Adrenal gland (tissue), 12 donors: Measurements from ENCODE around the gene ST6GALNAC6. TPM values are rescaled to one million over a fixed set of nuclear protein-coding genes. Genes with fewer than 3 reads are reported as not detected.

Source experiments
- DNase-seq, 7 donors: peaks; one replicate each; pipeline ENCODE4 v3.0.0-alpha.2; 2019 to 2020
- H3K27ac ChIP-seq, 5 donors: fragments of 200-600 bp; sonication (generic) in 4 of 5; 1 replicate in 3 of 5; 2 replicates in 2 of 5; pipeline versions ENCODE4 v1.5.1 to v1.8.0; 2016 to 2020; ENCODE audit warnings: mild to moderate bottlenecking in 1 of 5
- H3K27me3 ChIP-seq: fragments of 200-600 bp; 2 replicates; pipeline ENCODE4 v1.8.0; 2021
- H3K36me3 ChIP-seq, 2 donors: fragments of 200-600 bp; replicated peaks in 1 of 2; 1 replicate in 1 of 2; 2 replicates in 1 of 2; pipeline versions ENCODE4 v1.5.1 to v1.8.0; 2018 to 2022
- H3K4me1 ChIP-seq, 2 donors: fragments of 200-600 bp; replicated peaks in 1 of 2; 1 replicate in 1 of 2; 2 replicates in 1 of 2; pipeline versions ENCODE4 v1.5.1 to v1.8.0; 2018 to 2021
- H3K4me3 ChIP-seq, 4 donors: fragments of 200-600 bp; sonication (generic) in 3 of 4; one replicate each; pipeline ENCODE4 v1.5.1; 2016 to 2018
- H3K9me3 ChIP-seq, 3 donors: fragments of 200-600 bp; sonication (generic) in 1 of 3; replicated peaks in 1 of 3; 1 replicate in 2 of 3; 2 replicates in 1 of 3; pipeline versions ENCODE4 v1.5.1 to v1.8.0; 2016 to 2021
- CTCF ChIP-seq, 6 experiments: fragments of 450-650 bp in 4 of 6; fragments of 200-600 bp in 2 of 6; sonication (generic) in 1 of 6; IDR thresholded peaks; 1 replicate in 5 of 6; 2 replicates in 1 of 6; pipeline versions ENCODE4 v1.5.1 to v1.8.0; 2016 to 2021; ENCODE audit warnings: antibody characterized with exemption in 6 of 6, mild to moderate bottlenecking in 2 of 6, moderate library complexity in 1 of 6
- POLR2A ChIP-seq, 2 donors: fragments of 450-650 bp; IDR thresholded peaks; one replicate each; pipeline ENCODE4 v1.6.1; 2017; ENCODE audit warnings: antibody characterized with exemption in 2 of 2, mild to moderate bottlenecking in 2 of 2, moderate library complexity in 1 of 2
- WGBS, 4 donors: extraction: QIAGEN DNeasy Blood & Tissue Kit in 2 of 4; methylation state at CpG; one replicate each; pipeline versions ENCODE4 v1.1.5 to v1.1.7; 2013 to 2017; 5-methylcytosine and 5-hydroxymethylcytosine counted together
- intact Hi-C, 2 donors: fragments of 100-400 bp; cut with DNase I; formaldehyde crosslinking; loops; one replicate each; pipeline versions ENCODE4 v1.14.1 to v1.15.0; 2022 to 2023
- polyA plus RNA-seq, 3 donors: library from polyadenylated mRNA; stranded (reverse); fragments of 200-250 nt in 2 of 3; fragments of 350-450 nt in 1 of 3; fragmentation: Illumina TruSeq in 1 of 3; extraction: RNeasy Lipid Tissue Mini Kit (QIAGEN cat#74804) in 1 of 3; gene quantifications; one replicate each; pipeline ENCODE4 v1.2.3, GENCODE V29; 2013 to 2014
- total RNA-seq, 9 donors: library from RNA; depleted of rRNA in 4 of 9; stranded (reverse); fragments of >200 nt in 4 of 9; fragments of 120-200 nt in 1 of 9; fragmentation: NEBNext Ultra II Directional in 1 of 9; extraction: Animal tissue kit (Norgen Biotek cat#: 25700) in 1 of 9; gene quantifications; one replicate each; pipeline versions ENCODE4 v1.1.0 to v1.2.4, GENCODE V29; 2013 to 2023
- donor health status: healthy with polysubstance abuse.
- donor health status: Bipolar disorder and iron deficiency.
- donor health status: DM: yes; HTN: yes; CAD: no.
- donor health status: DM: no; HTN: no; CAD: no.
- donor health status: DM: no; HTN: no; CAD: no.
- donor health status: DM: yes; HTN: yes; CAD: no.

The ST6GALNAC6 gene
- total and polyA plus RNA-seq, 12 donors = 26.7 to 129 (median 53.2) TPM

DNA sequence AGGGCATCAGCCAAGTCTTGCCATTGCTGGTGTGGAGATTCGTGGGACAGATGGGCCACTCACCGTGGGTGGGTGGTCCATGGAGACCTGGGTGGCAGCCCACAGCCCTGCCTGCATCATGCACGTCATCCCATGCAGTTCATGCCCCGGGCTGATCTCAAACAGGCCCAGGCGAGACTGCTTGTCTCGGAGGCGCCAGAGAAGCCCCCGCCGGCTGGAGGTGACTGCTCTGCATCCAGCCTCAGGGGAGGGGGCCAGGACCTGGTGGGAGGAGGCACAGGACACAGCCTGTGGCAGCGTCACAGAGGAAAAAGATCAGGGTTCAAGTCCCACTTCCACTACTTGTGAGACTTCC is 30.2 kb upstream of the ST6GALNAC6 start:
- no peak overlapping the region for H3K4me3 ChIP-seq
- H3K36me3 ChIP-seq = no peaks in the 10 kb centered on the region
- peaks cover 28% of the 10 kb centered on the region for H3K27me3 ChIP-seq
- intact Hi-C loops = loop anchor here (10.0 kb wide), 2 partner anchors 345 to 425 kb away; no protein-coding TSS in a partner anchor
- no peak overlapping the region for H3K27ac ChIP-seq
- WGBS, 4 donors = 67 to 74% (median 70%) methylated on average over 2 to 10 of the region's 10 CpGs; no CpG with 5 or more reads in 1 of the 4 donors
- no peak for DNase-seq
- peaks cover 10 to 32% of the 10 kb centered on the region in 2 donors for H3K4me1 ChIP-seq
- H3K9me3 ChIP-seq = no peaks in the 10 kb centered on the region
- TF ChIP-seq CTCF (IDR thresholded peaks at IDR 0.05) (no peak), POLR2A (IDR thresholded peaks at IDR 0.05) (no peak)

DNA sequence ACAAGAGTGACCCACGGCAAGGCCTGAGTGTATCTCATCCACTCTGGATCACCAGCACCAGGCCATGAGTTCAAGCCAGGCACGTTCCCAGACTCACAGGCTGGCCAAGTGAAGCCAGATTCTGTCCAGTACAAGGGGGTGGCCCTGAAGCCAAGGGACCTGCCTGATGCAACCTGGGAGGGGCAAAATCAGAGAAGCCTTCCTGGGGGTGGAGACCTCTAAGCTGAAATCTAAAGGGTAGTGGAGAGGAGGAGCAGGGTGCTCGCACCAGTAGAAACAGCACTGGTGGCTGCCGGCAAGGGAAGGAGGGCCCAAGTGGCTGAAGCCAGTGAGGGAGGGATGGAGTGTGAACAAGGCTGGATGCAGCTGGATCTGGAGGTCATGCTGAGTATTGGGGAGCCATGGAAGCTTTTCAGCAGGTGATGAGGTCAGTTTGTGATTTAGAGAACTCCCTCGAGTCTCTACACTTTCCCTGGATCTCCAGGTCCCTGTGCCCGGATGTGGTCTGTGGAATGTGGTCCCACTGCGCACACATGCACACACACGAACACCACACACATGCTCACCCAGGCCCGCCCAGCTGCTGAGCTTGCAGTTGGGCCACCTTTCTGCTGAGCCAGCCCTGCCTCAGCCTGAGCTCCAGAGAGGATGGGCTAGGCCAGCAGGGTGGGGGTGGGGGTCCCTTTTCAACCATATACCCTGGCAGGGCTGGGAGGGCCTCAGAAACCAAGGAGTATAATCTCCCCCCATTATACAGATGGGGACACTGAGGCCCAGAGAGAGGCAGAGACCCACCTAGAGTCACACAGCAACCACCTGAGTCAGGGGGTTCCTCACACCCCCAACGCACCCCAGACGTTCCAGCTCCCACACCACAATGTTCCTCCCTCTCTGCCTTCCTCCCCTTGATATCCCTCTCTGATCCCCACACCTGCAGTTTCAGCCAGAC is 29.5 kb upstream of the ST6GALNAC6 start:
- H3K27ac ChIP-seq = no peak overlapping the region
- no peak overlapping the region for H3K4me3 ChIP-seq
- WGBS, 4 donors = 59 to 79% (median 74%) methylated on average over 3 to 11 of the region's 11 CpGs
- TF ChIP-seq CTCF (IDR thresholded peaks at IDR 0.05) = no peak
- TF ChIP-seq POLR2A (IDR thresholded peaks at IDR 0.05) = no peak
- no peak for DNase-seq
- intact Hi-C loops = loop anchor here (10.0 kb wide), 2 partner anchors 344 to 424 kb away; no protein-coding TSS in a partner anchor
- H3K9me3 ChIP-seq = no peaks in the 10 kb centered on the region
- no peaks in the 10 kb centered on the region for H3K36me3 ChIP-seq
- peaks cover 10 to 32% of the 10 kb centered on the region in 2 donors for H3K4me1 ChIP-seq
- H3K27me3 ChIP-seq = peaks cover 28% of the 10 kb centered on the region

DNA sequence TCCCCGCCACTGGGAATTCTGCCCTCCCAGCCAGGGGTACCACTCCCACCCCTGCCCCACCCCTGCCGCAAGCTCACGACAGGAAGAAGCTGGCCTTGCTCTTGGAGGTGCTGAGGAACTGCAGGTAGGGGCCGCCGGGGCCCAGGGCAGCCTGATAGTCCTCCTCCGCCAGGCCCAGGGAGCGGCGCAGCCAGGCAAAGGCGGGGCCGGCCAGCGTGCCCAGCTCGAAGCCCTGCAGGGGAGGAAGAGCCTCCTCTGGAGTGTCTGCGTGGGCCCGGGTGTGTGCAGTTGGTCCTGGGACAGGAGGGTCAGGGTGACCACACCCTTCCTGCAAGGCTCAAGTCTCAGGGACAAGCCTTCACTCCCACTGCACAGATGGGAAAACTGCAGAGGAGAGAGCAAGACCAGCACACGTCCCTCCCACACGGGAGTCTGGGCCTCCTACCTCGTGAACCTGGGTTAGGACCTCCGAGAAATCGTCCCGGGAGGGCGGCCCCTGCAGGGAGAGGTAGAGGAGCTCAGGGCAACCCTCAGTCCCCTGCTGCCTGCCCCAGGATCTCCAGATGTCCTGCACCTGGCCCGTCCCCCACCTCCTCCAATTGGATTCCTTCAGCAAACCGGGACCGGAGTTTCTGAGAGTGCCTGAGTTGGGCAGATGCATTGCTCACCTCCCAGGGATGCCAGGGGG is 28.7 kb upstream of the ST6GALNAC6 start:
- no peak overlapping the region for H3K27ac ChIP-seq
- peaks cover 28% of the 10 kb centered on the region for H3K27me3 ChIP-seq
- DNase-seq = no peak
- H3K36me3 ChIP-seq = no peaks in the 10 kb centered on the region
- no peaks in the 10 kb centered on the region for H3K9me3 ChIP-seq
- TF ChIP-seq POLR2A (IDR thresholded peaks at IDR 0.05) (no peak), CTCF (IDR thresholded peaks at IDR 0.05) (no peak)
- WGBS, 4 donors = 24 to 41% (median 32%) methylated on average over 8 to 24 of the region's 24 CpGs
- intact Hi-C loops = loop anchor here (10.0 kb wide), 2 partner anchors 343 to 423 kb away; no protein-coding TSS in a partner anchor
- H3K4me1 ChIP-seq = peaks cover 10 to 32% of the 10 kb centered on the region in 2 donors
- H3K4me3 ChIP-seq = no peak overlapping the region
